DMS 273 (cell line): Measurements from ENCODE around the gene IL17A.

ENCODE experiments used
- DNase-seq: peaks from one replicate; lab custom pipeline; 2025; ENCODE audit not compliant: unreplicated experiment; lab: John Stamatoyannopoulos, UW

Gene IL17A

GRCh38 chr6:52210227-52210626 is 24.1 kb downstream of the IL17A start:
- no peak for DNase-seq

GRCh38 chr6:52213127-52213526 is 27.0 kb downstream of the IL17A start:
- no peak for DNase-seq

GRCh38 chr6:52215787-52216186 is 29.6 kb downstream of the IL17A start:
- no peak for DNase-seq

- DNase-seq: no peak
Measured at GRCh38 chr6:52216932-52217575, 30.9 kb downstream of the IL17A start.

- no peak for DNase-seq
Measured at GRCh38 chr6:52217761-52218160, 31.6 kb downstream of the IL17A start.

- DNase-seq: no peak
Measured at GRCh38 chr6:52221302-52221701, 35.1 kb downstream of the IL17A start.

- no peak for DNase-seq
Measured at GRCh38 chr6:52227495-52227894, 41.3 kb downstream of the IL17A start.

GRCh38 chr6:52230685-52231084 is 44.5 kb downstream of the IL17A start:
- no peak for DNase-seq

GRCh38 chr6:52231406-52232127 is 45.4 kb downstream of the IL17A start:
- no peak for DNase-seq

GRCh38 chr6:52233005-52233404 is 46.8 kb downstream of the IL17A start:
- no peak for DNase-seq

GRCh38 chr6:52233975-52234823 is 48.0 kb downstream of the IL17A start:
- DNase-seq: peak; percentile 62
